Thymus (tissue), 11 donors: ENCODE data around the gene PITPNB. TPM values are rescaled to one million over a fixed set of nuclear protein-coding genes. Genes with fewer than 3 reads are reported as not detected.

ENCODE experiments used
- DNase-seq, 9 donors: peaks; one replicate each; pipeline ENCODE4 v3.0.0-alpha.2; 2013; ENCODE audit warnings: low spot score in 9 of 9, low read depth in 6 of 9, missing footprints in 1 of 9
- H3K27ac ChIP-seq, 2 donors: one replicate each; pipeline ENCODE4 v1.5.1; 2013; ENCODE audit warnings: control low read depth in 1 of 2, low read depth in 1 of 2, low read length in 1 of 2, mild to moderate bottlenecking in 1 of 2, moderate library complexity in 1 of 2
- H3K27me3 ChIP-seq, 2 donors: one replicate each; pipeline ENCODE4 v1.5.1; 2013; ENCODE audit warnings: low read length in 1 of 2; ENCODE audit not compliant: control insufficient read depth in 2 of 2, insufficient read depth in 1 of 2
- H3K36me3 ChIP-seq, 2 donors: one replicate each; pipeline ENCODE4 v1.5.1; 2013; ENCODE audit warnings: low read length in 1 of 2, mild to moderate bottlenecking in 1 of 2, moderate library complexity in 1 of 2; ENCODE audit not compliant: control insufficient read depth in 2 of 2, insufficient read depth in 2 of 2
- H3K4me1 ChIP-seq, 2 donors: one replicate each; pipeline ENCODE4 v1.5.1; 2013; ENCODE audit warnings: low read length in 2 of 2; ENCODE audit not compliant: control insufficient read depth in 2 of 2, insufficient read depth in 2 of 2
- H3K4me3 ChIP-seq, 2 donors: one replicate each; pipeline ENCODE4 v1.5.1; 2013; ENCODE audit warnings: low read length in 2 of 2, control low read depth in 1 of 2, mild to moderate bottlenecking in 1 of 2
- H3K9me3 ChIP-seq, 2 donors: one replicate each; pipeline ENCODE4 v1.5.1; 2013; ENCODE audit warnings: low read length in 1 of 2, mild to moderate bottlenecking in 1 of 2; ENCODE audit not compliant: control insufficient read depth in 2 of 2, insufficient read depth in 1 of 2
- WGBS: extraction: QIAGEN DNeasy Blood & Tissue Kit; methylation state at CpG from one replicate; pipeline ENCODE4 v1.1.7; 2013; 5-methylcytosine and 5-hydroxymethylcytosine counted together
- polyA plus RNA-seq: library from polyadenylated mRNA; stranded (reverse); fragments of 200-250 nt; gene quantifications from one replicate; pipeline ENCODE4 v1.2.3, GENCODE V29; 2013
- total RNA-seq: library from RNA; stranded (reverse); fragments of 120-200 nt; gene quantifications from one replicate; pipeline ENCODE4 v1.2.4, GENCODE V29; 2013
- donor health status: healthy.

PITPNB gene
- total and polyA plus RNA-seq, 2 donors: 14.1 to 37.3 TPM

- peak in 1 of 9 donors; percentile 20 for DNase-seq
- Histone ChIP-seq H3K27me3 (peaks cover 0 to 14% of the 10 kb centered on the region in 2 donors), H3K27ac (no peak overlapping the region), H3K36me3 (no peaks in the 10 kb centered on the region), H3K9me3 (no peaks in the 10 kb centered on the region), H3K4me1 (peaks cover 0 to 3% of the 10 kb centered on the region in 2 donors), H3K4me3 (no peak overlapping the region)
- 4% methylated on average over 5 of the region's 5 CpGs for WGBS
Measured at GRCh38 chr22:27809226-27809603, 109.8 kb downstream of the PITPNB start.

- Histone ChIP-seq H3K4me3 (no peak overlapping the region), H3K9me3 (no peaks in the 10 kb centered on the region), H3K27me3 (peaks cover 1 to 19% of the 10 kb centered on the region in 2 donors), H3K36me3 (no peaks in the 10 kb centered on the region), H3K27ac (no peak overlapping the region), H3K4me1 (peaks cover 0 to 3% of the 10 kb centered on the region in 2 donors)
- 93% methylated on average over 18 of the region's 18 CpGs for WGBS
- DNase-seq: no peak
Measured at GRCh38 chr22:27808451-27809225, 110.4 kb downstream of the PITPNB start.

GRCh38 chr22:27805841-27806240 lies 113.2 kb downstream of the PITPNB start:
- H3K4me1 ChIP-seq: peaks cover 0 to 3% of the 10 kb centered on the region in 2 donors
- no peaks in the 10 kb centered on the region for H3K9me3 ChIP-seq
- no peak overlapping the region for H3K27ac ChIP-seq
- DNase-seq: no peak
- no peaks in the 10 kb centered on the region for H3K36me3 ChIP-seq
- 94% methylated on average over 7 of the region's 7 CpGs for WGBS
- H3K27me3 ChIP-seq: peaks cover 27 to 44% of the 10 kb centered on the region in 2 donors
- H3K4me3 ChIP-seq: no peak overlapping the region

- H3K4me1 ChIP-seq: peaks cover 4 to 8% of the 10 kb centered on the region in 2 donors
- no peak overlapping the region for H3K27ac ChIP-seq
- 33% methylated on average over 31 of the region's 31 CpGs for WGBS
- H3K27me3 ChIP-seq: peaks cover 37 to 55% of the 10 kb centered on the region in 2 donors
- no peaks in the 10 kb centered on the region for H3K36me3 ChIP-seq
- DNase-seq: peak in 5 of 9 donors; percentile 21 to 62 (median 31)
- no peak overlapping the region for H3K4me3 ChIP-seq
- no peaks in the 10 kb centered on the region for H3K9me3 ChIP-seq
Measured at GRCh38 chr22:27804470-27805297, 114.4 kb downstream of the PITPNB start.

- peaks cover 37 to 60% of the 10 kb centered on the region in 2 donors for H3K27me3 ChIP-seq
- no peak for DNase-seq
- no peaks in the 10 kb centered on the region for H3K36me3 ChIP-seq
- peaks cover 4 to 8% of the 10 kb centered on the region in 2 donors for H3K4me1 ChIP-seq
- no peak overlapping the region for H3K27ac ChIP-seq
- WGBS: 78% methylated on average over 11 of the region's 11 CpGs
- no peaks in the 10 kb centered on the region for H3K9me3 ChIP-seq
- H3K4me3 ChIP-seq: no peak overlapping the region
Measured at GRCh38 chr22:27803841-27804415, 115.1 kb downstream of the PITPNB start.

- Histone ChIP-seq H3K4me1 (peaks cover 4 to 8% of the 10 kb centered on the region in 2 donors), H3K27me3 (peaks cover 37 to 60% of the 10 kb centered on the region in 2 donors), H3K9me3 (no peaks in the 10 kb centered on the region), H3K4me3 (peak overlapping the region; percentile 36 to 59), H3K27ac (peak overlapping the region in 1 of 2 donors; percentile 3), H3K36me3 (no peaks in the 10 kb centered on the region)
- no peak for DNase-seq
- 30% methylated on average over 35 of the region's 35 CpGs for WGBS
Measured at GRCh38 chr22:27802346-27803073, 116.5 kb downstream of the PITPNB start.

Other genes starting within 250 kb of the PITPNB start
- 0.47 TPM for gene MN1, start 117.5 kb downstream of the PITPNB start, total RNA-seq
- 1.4 TPM for gene MN1, start 117.5 kb downstream of the PITPNB start, polyA plus RNA-seq